ENCODE results near the gene POLD3.

The POLD3 gene, protein sequence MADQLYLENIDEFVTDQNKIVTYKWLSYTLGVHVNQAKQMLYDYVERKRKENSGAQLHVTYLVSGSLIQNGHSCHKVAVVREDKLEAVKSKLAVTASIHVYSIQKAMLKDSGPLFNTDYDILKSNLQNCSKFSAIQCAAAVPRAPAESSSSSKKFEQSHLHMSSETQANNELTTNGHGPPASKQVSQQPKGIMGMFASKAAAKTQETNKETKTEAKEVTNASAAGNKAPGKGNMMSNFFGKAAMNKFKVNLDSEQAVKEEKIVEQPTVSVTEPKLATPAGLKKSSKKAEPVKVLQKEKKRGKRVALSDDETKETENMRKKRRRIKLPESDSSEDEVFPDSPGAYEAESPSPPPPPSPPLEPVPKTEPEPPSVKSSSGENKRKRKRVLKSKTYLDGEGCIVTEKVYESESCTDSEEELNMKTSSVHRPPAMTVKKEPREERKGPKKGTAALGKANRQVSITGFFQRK

GRCh38 chr11:74592441-74593362 is at the start of gene POLD3:
POLD3 (plus strand) TSS chr11:74592582; CDS start chr11:74592659, 77 bp downstream.
- DNase-seq (ENCODE audit: low read depth in 2 of 2, low spot score in 1 of 2), result peak; percentile 82 to 88

DNA sequence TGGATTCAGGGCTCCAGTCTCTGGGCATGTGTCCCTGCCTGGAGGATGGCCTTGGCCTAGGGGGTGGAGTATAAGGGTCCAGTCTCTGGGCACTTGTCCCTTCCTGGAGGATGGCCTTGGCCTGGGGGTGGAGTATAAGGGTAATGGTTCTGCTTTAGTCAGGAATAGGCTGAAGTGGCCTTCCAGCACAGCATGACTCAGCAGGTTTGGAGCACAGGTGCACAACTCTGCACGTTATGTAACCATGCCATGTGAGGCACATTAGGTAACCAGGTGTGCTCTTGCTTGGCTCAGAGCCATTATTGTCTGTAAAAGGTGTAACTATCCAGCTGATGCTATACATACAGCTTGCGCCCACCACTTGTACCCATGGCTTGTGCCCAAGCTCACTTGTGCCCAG is 48.4 kb upstream of the POLD3 start:
- no peak for DNase-seq (ENCODE audit: low read depth in 2 of 2, low spot score in 1 of 2)

GRCh38 chr11:74546752-74547151 is 45.6 kb upstream of the POLD3 start:
- no peak for DNase-seq (ENCODE audit: low read depth in 2 of 2, low spot score in 1 of 2)

- DNase-seq (ENCODE audit: low read depth in 2 of 2, low spot score in 1 of 2), result no peak
These were observed 41.2 kb upstream of the POLD3 start for GRCh38 chr11:74550991-74551753.

DNA sequence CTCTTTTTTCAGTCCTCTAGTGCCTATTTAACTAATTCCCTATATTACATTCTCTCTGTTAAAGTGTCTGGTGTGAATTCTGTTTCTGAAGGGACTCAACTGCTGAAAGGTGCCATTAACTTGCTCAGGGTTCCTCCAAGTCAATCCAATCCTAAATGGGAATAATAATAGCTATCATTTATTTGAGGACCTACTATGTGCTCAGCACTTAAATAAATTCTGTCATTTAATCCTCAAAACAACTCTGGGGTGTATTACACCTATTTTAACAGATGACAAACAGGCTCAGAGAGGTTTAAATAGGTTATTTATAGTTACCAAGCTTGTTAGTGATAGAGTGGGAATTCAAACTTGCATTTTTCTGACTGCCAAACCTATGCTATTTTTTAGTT is 40.6 kb upstream of the POLD3 start:
- no peak for DNase-seq (ENCODE audit: low read depth in 2 of 2, low spot score in 1 of 2)

DNA sequence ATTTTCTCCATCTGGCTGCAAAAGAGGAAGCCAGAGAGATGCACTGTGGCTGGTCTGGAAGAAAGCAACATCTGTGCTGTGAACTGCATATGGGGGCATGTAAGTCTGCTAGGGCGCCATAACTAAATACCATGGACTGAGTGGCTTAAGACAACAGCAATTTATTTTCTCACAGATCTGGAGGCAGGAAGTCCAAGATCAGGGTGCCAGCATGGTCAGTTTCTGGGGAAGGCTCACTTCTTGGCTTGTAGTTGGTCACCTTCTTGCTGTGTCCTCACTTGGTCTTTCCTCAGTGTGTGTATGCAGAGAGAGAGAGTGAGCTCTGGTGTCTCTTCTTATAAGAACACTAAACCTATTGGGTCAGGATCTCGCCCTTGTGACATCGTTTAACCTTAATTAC is 34.9 kb upstream of the POLD3 start:
- no peak for DNase-seq (ENCODE audit: low read depth in 2 of 2, low spot score in 1 of 2)

DNA sequence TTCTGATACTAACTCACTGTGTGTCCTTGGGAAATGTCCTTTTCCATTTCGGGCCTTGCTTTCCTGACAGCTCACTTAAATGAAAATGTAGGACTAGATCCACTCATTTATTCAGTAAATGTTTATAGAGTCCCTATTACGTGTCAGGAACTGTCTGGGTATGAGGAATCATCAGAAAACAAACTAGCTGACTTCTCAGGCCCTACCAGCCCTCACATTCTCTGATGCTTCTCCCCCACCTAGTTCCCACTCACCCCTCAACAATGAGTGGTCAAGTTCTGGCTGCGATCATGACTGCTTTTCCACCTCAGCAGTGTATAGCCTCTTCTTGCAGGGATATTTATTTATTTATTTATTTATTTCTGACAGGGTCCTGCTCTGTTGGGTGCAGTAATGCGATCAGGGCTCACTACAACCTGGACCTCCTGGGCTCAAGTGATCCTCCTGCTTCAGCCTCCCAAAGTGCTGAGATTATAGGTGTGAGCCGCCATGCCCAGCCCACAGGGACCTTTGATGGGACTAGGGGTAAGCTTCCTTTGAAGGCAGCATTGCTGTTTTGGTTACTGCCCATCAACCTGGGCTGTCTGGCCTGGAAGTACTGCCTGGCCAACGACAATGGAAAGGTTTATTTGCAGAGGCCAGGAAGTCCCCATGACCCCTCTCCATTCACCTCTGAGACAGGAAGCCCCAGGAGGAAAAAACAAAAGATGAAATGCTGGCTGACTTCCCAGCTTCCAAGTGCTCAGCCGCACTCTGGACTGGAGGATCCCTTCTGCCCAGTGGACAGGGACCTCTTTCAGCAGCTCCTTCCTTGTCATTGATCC is 33.1 kb upstream of the POLD3 start:
- no peak for DNase-seq (ENCODE audit: low read depth in 2 of 2, low spot score in 1 of 2)

DNA sequence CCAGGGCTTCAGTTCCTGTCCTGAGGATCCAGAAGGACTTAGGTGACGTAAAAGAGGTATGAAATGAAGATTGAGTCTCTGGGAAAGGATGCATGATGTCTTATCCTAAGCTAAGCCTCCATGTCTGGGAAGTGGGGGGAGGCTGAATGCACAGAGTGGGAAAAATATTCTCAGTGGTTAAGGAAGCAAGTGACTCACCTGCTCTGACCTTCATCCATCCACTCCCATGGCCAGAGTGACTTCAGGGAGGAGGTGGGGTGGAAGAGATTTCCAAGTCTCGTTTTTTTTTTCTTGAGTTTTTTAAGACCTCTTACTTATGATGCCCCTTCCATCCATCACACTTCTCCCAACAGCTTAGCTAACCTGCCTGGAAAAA is 32.5 kb upstream of the POLD3 start:
- no peak for DNase-seq (ENCODE audit: low read depth in 2 of 2, low spot score in 1 of 2)

DNA sequence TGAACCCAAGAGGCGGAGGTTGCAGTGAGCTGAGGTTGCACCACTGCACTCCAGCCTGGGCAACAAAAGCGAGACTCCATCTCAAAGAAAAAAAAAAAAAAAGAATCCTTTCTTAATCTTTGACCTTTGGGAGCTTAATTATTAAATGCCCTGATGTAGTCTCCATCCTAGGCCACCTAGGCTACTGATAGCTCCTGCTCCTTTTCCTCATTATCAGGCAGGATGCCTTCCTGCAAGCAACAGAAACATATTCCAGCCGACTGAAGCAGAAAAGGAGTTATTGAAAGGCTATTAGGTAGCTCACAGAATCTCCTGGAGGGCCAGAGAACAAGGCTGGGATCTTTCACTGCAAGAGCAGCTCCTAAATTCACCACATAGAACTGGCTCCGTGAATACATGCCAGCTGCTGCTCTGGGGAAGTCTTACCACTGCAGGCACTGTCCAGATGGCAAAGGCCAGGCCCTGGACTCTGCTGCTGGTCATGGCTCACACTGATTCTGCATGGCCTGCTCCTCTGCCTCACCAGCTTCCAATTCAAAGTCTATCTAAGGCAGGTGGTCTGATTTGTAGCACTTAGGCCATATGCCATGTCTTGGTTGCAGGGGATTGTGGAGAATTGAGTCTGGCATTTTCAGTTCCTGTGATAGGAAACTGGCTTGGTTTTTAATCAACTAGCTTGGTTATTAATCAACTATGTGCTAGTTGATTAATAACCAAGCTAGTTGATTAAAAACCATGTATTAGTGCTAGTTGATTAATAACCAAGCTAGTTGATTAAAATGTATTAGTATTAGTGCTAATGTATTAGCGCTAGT is 26.0 kb upstream of the POLD3 start:
- DNase-seq (ENCODE audit: low read depth in 2 of 2, low spot score in 1 of 2), result no peak

DNA sequence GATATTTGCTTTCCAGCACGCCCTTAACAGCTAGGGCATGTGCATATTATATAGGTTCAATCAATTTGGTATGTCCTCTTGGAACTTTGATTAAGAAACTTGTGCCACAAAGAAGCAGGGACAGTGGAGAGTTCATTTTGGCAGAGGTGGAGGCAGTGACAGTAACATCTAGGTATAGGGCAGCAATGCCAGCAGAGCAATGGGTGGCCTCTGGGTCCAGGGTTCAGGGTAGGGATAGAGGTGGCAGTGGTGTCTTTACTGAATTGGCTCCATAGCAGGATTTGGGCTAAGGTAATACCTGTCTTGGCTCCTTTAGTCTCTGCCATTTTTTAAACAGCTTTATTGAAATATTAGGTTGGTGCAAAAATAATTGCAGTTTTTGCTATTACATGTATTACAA is 24.4 kb upstream of the POLD3 start:
- no peak for DNase-seq (ENCODE audit: low read depth in 2 of 2, low spot score in 1 of 2)

GRCh38 chr11:74570266-74571061 is 21.9 kb upstream of the POLD3 start:
- no peak for DNase-seq (ENCODE audit: low read depth in 2 of 2, low spot score in 1 of 2)

- no peak for DNase-seq (ENCODE audit: low read depth in 2 of 2, low spot score in 1 of 2)
These were observed 21.4 kb upstream of the POLD3 start for GRCh38 chr11:74571062-74571399.

DNA sequence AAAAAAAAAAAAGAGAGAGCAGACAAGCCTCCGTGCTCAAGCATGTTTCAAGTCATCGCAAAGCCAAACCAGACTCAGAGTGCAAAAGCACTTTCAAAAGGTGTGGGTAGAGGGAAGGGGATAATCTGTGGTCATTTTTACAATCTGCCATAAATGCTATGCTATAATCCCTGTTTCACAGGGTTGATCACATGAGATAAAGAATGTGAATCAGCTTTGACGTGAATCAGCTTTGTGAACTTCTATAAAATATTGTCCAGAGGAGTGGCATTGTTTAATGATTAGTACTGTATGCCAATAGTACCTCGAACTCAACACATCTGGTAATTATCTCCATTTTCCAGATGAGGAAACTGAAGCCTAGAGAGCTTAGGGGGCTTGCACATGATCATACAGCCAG is 20.0 kb upstream of the POLD3 start:
- no peak for DNase-seq (ENCODE audit: low read depth in 2 of 2, low spot score in 1 of 2)

DNA sequence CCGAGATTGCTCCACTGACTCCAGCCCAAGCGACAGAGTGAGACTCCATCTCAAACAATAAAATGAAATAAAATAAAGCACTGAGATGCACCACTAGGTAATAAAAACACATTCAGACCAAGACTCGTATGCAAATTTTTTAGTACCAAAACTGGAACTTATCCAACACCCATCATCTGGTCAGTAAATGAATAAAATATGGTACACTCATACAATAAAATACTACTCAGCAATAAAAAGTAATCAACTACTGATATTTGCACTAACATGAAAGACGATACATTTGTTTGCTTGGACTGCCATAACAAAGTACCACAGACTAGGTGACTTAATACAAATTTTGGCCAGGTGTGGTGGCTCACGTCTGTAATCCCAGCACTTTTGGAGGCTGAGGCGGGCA is 17.8 kb upstream of the POLD3 start:
- DNase-seq (ENCODE audit: low read depth in 2 of 2, low spot score in 1 of 2), result no peak

DNA sequence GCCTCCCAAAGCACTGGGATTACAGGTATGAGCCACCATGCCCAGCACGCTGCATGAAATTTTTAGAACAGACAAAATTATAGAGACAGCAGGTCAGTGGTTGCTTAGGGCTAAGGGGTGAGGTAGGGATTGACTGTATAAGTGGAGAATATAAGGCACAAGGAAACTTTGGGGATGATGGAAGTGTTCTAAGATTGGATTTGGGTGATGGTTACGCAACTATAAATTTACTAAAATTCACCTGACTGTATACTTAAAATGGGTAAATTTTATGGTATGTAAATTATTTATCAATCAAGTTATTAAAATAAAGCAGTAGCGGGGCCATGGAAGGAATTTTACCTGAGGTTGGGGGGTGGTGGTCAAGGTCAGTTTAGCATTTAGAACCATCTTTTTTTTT is 16.4 kb upstream of the POLD3 start:
- DNase-seq (ENCODE audit: low read depth in 2 of 2, low spot score in 1 of 2), result no peak

DNA sequence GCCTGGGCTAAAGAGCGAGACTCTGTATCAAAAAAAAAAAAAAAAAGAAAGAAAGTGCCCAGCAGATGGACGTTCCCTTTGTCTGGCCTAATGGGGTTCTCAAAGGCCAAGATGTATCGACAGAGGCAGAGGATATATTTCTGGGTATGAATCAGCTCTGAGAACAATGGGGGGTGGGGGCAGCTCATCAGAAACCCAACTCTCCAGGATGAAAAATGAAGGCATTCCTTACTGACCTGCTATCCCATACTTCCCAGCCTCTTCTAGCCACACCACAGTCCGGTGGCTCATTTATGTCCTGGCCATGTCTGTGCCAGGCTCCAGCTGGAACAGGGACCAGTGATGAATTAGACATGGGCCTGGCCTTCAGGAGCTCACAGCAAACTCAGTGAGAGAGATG is 15.2 kb upstream of the POLD3 start:
- no peak for DNase-seq (ENCODE audit: low read depth in 2 of 2, low spot score in 1 of 2)

DNA sequence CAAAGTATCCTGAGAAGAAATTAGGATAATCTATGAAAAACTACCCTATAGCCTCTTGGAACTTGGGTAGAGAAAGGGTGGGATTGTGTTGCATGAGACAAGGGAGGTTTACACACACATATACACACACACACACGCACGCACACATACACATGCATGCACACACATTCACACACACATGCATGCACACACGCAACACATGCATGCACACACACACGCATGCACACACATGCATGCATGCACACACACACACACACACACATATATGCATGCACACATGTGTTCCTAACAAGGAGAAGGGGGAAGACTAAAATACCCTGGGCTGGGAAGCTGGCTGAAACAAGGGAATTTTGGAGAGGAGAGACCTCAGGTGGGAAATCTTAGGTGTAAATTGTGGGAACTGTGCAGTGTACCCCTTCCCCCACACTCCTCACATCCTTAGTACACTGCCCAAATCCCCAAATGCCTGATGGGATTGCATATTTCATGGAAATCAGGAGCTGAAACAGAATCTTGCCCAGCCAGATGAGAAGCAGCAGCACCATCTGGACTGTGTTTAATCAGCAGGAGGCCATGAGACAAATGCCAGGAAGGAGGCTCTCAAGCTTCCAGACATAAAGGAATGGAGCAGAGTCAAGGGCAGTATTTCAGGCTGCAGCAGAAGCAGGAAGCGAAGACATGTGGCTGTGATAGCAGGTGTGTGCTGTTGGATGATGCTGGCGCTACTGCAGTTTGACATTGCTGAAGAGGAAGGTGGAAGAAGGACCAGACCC is 14.6 kb upstream of the POLD3 start:
- DNase-seq (ENCODE audit: low read depth in 2 of 2, low spot score in 1 of 2), result no peak

GRCh38 chr11:74579577-74580270 is 12.7 kb upstream of the POLD3 start:
- no peak for DNase-seq (ENCODE audit: low read depth in 2 of 2, low spot score in 1 of 2)
